Aorta (tissue), 5 donors: ENCODE data around the gene TMEM156. TPM values are rescaled to one million over a fixed set of nuclear protein-coding genes. Genes with fewer than 3 reads are reported as not detected.

Source experiments
- ATAC-seq: fragments of 200-7000 bp; cut with Tn5 transposase; one replicate; pipeline ENCODE4 v1.9.1; 2022; ENCODE audit warnings: moderate library complexity; ENCODE audit not compliant: low FRiP score
- DNase-seq, 2 donors: peaks; one replicate each; pipeline ENCODE4 v3.0.0-alpha.2; 2020
- H3K27ac ChIP-seq, 2 donors: one replicate each; pipeline ENCODE4 v1.5.1; 2013; ENCODE audit warnings: low read length in 2 of 2, mild to moderate bottlenecking in 2 of 2, moderate library complexity in 2 of 2, control low read depth in 1 of 2, inconsistent platforms in 1 of 2, low read depth in 1 of 2
- H3K27me3 ChIP-seq, 2 donors: one replicate each; pipeline ENCODE4 v1.6.1; 2013; ENCODE audit warnings: control low read depth in 1 of 2, low read length in 1 of 2, mild to moderate bottlenecking in 1 of 2, moderate library complexity in 1 of 2; ENCODE audit not compliant: insufficient read depth in 2 of 2, control insufficient read depth in 1 of 2
- H3K36me3 ChIP-seq, 2 donors: one replicate each; pipeline ENCODE4 v1.6.1; 2013; ENCODE audit warnings: control low read depth in 1 of 2, low read length in 1 of 2, mild to moderate bottlenecking in 1 of 2; ENCODE audit not compliant: insufficient read depth in 2 of 2, control insufficient read depth in 1 of 2
- H3K4me1 ChIP-seq, 2 donors: one replicate each; pipeline ENCODE4 v1.6.1; 2013; ENCODE audit warnings: low read length in 2 of 2, control low read depth in 1 of 2, mild to moderate bottlenecking in 1 of 2, moderate library complexity in 1 of 2; ENCODE audit not compliant: insufficient read depth in 2 of 2, control insufficient read depth in 1 of 2
- H3K4me3 ChIP-seq, 2 donors: one replicate each; pipeline ENCODE4 v1.5.1; 2013; ENCODE audit warnings: low read length in 2 of 2, control low read depth in 1 of 2, mild to moderate bottlenecking in 1 of 2
- H3K9me3 ChIP-seq: one replicate; pipeline ENCODE4 v1.6.1; 2013; ENCODE audit warnings: mild to moderate bottlenecking, low read length; ENCODE audit not compliant: control insufficient read depth
- WGBS, 2 donors: extraction: QIAGEN DNeasy Blood & Tissue Kit; methylation state at CpG; one replicate each; pipeline ENCODE4 v1.1.7; 2013; 5-methylcytosine and 5-hydroxymethylcytosine counted together
- intact Hi-C, 2 donors: fragments of 100-400 bp; cut with DNase I; formaldehyde crosslinking; loops; one replicate each; pipeline versions ENCODE4 v1.14.2 to v1.15.0; 2022
- polyA plus RNA-seq, 2 donors: library from polyadenylated mRNA; stranded (reverse); fragments of 200-250 nt; gene quantifications; one replicate each; pipeline ENCODE4 v1.2.3, GENCODE V29; 2013
- total RNA-seq, 2 donors: library from RNA; stranded (reverse); fragmentation: NEBNext Ultra II Directional; extraction: Animal tissue kit (Norgen Biotek cat#: 25700); gene quantifications; one replicate each; pipeline ENCODE4 v1.2.1, GENCODE V29; 2021
- donor health status: healthy with polysubstance abuse.
- donor health status: Bipolar disorder and iron deficiency.
- donor health status: DM: no; HTN: no; CAD: no.
- donor health status: DM: no; HTN: no; CAD: no.
- donor health status: DM: yes; HTN: yes; CAD: no.

TMEM156 gene
- total and polyA plus RNA-seq, 4 donors: 0.05 to 0.52 (median 0.27) TPM

- ATAC-seq (no peak), DNase-seq (no peak)
- H3K4me3 ChIP-seq: no peak within 1 kb of the TSS
- WGBS, 2 donors: 63 to 65% methylated on average over 7 of the region's 7 CpGs
- H3K27me3 ChIP-seq: no peaks in the 10 kb centered on the region
- no peaks in the 10 kb centered on the region for H3K36me3 ChIP-seq
- H3K27ac ChIP-seq: no peak within 1 kb of the TSS
- H3K4me1 ChIP-seq: no peaks in the 10 kb centered on the region
- H3K9me3 ChIP-seq: no peaks in the 10 kb centered on the region
- intact Hi-C loops: no loop called here
Observed at GRCh38 chr4:39062094-39062769, 30.0 kb upstream of the TMEM156 start, which contains the start of gene KLHL5. KLHL5 (plus strand) TSS chr4:39062232; CDS start chr4:39062653, 421 bp downstream.

- Histone ChIP-seq H3K27ac (no peak overlapping the region), H3K4me3 (no peak overlapping the region), H3K9me3 (no peaks in the 10 kb centered on the region), H3K4me1 (no peaks in the 10 kb centered on the region), H3K36me3 (no peaks in the 10 kb centered on the region), H3K27me3 (no peaks in the 10 kb centered on the region)
- no peak for DNase-seq
- intact Hi-C loops: no loop called here
- WGBS, 2 donors: 89 to 99% methylated on average over 1 of the region's 1 CpG
- no peak for ATAC-seq
Observed at GRCh38 chr4:39061457-39061856, 29.2 kb upstream of the TMEM156 start.

- ATAC-seq: no peak
- Histone ChIP-seq H3K4me1 (no peaks in the 10 kb centered on the region), H3K4me3 (no peak overlapping the region)
Observed at GRCh38 chr4:39056023-39056422, 23.8 kb upstream of the TMEM156 start.

GRCh38 chr4:39054497-39054896, 22.3 kb upstream of the TMEM156 start:
- Histone ChIP-seq H3K36me3 (no peaks in the 10 kb centered on the region), H3K4me1 (no peaks in the 10 kb centered on the region), H3K27ac (no peak overlapping the region), H3K9me3 (no peaks in the 10 kb centered on the region), H3K27me3 (no peaks in the 10 kb centered on the region), H3K4me3 (no peak overlapping the region)
- 94% methylated on average over 3 of the region's 3 CpGs for WGBS, 2 donors
- no peak for DNase-seq
- ATAC-seq: no peak
- intact Hi-C loops: no loop called here

More at GRCh38 chr4:39056023-39056422, 23.8 kb upstream of the TMEM156 start:
- Histone ChIP-seq H3K27ac (no peak overlapping the region), H3K9me3 (no peaks in the 10 kb centered on the region), H3K36me3 (no peaks in the 10 kb centered on the region), H3K27me3 (no peaks in the 10 kb centered on the region)
- no peak for DNase-seq
- WGBS, 2 donors: 97 to 98% methylated on average over 5 of the region's 5 CpGs
- intact Hi-C loops: no loop called here

GRCh38 chr4:39053983-39054382, 21.8 kb upstream of the TMEM156 start:
- DNase-seq (no peak), ATAC-seq (no peak)
- Histone ChIP-seq H3K27ac (no peak overlapping the region), H3K27me3 (no peaks in the 10 kb centered on the region), H3K4me3 (no peak overlapping the region), H3K4me1 (no peaks in the 10 kb centered on the region), H3K36me3 (no peaks in the 10 kb centered on the region), H3K9me3 (no peaks in the 10 kb centered on the region)
- intact Hi-C loops: no loop called here
- 95 to 97% methylated on average over 4 of the region's 4 CpGs for WGBS, 2 donors

- no peaks in the 10 kb centered on the region for H3K4me1 ChIP-seq
- WGBS, 2 donors: 93 to 99% methylated on average over 1 of the region's 1 CpG
- no peaks in the 10 kb centered on the region for H3K36me3 ChIP-seq
- H3K27ac ChIP-seq: no peak overlapping the region
- intact Hi-C loops: no loop called here
- ATAC-seq: no peak
- no peak for DNase-seq
- no peaks in the 10 kb centered on the region for H3K9me3 ChIP-seq
- no peak overlapping the region for H3K4me3 ChIP-seq
- H3K27me3 ChIP-seq: no peaks in the 10 kb centered on the region
Observed at GRCh38 chr4:39051492-39051891, 19.3 kb upstream of the TMEM156 start.

GRCh38 chr4:39050590-39050989, 18.4 kb upstream of the TMEM156 start:
- no peak for ATAC-seq
- intact Hi-C loops: no loop called here
- Histone ChIP-seq H3K27me3 (no peaks in the 10 kb centered on the region), H3K4me1 (no peaks in the 10 kb centered on the region), H3K36me3 (no peaks in the 10 kb centered on the region), H3K27ac (no peak overlapping the region), H3K4me3 (no peak overlapping the region), H3K9me3 (no peaks in the 10 kb centered on the region)
- 88 to 96% methylated on average over 2 of the region's 2 CpGs for WGBS, 2 donors
- DNase-seq: no peak

- no peak for DNase-seq
- ATAC-seq: no peak
- no peak overlapping the region for H3K4me3 ChIP-seq
- no peaks in the 10 kb centered on the region for H3K27me3 ChIP-seq
- H3K36me3 ChIP-seq: no peaks in the 10 kb centered on the region
- no peaks in the 10 kb centered on the region for H3K9me3 ChIP-seq
- no peaks in the 10 kb centered on the region for H3K4me1 ChIP-seq
- no peak overlapping the region for H3K27ac ChIP-seq
- intact Hi-C loops: no loop called here
- 83 to 100% methylated on average over 1 of the region's 1 CpG for WGBS, 2 donors
Observed at GRCh38 chr4:39048311-39048710, 16.1 kb upstream of the TMEM156 start.

GRCh38 chr4:39047681-39048080, 15.5 kb upstream of the TMEM156 start:
- H3K9me3 ChIP-seq: no peaks in the 10 kb centered on the region
- intact Hi-C loops: no loop called here
- no peaks in the 10 kb centered on the region for H3K36me3 ChIP-seq
- H3K4me1 ChIP-seq: no peaks in the 10 kb centered on the region
- H3K27ac ChIP-seq: no peak overlapping the region
- WGBS, 2 donors: 35 to 52% methylated on average over 2 of the region's 2 CpGs
- no peak overlapping the region for H3K4me3 ChIP-seq
- H3K27me3 ChIP-seq: no peaks in the 10 kb centered on the region
- ATAC-seq (no peak), DNase-seq (no peak)
